HEK293 (cell line): Measurements from ENCODE around the gene PHTF1.

ENCODE experiments used
- SP7 ChIP-seq: fragments of 450-650 bp; formaldehyde crosslinking; IDR thresholded peaks from 2 replicates; pipeline ENCODE4 v1.5.1; 2016; ENCODE audit warnings: missing biosample characterization, missing genetic modification characterization
- YY2 ChIP-seq: fragments of 450-650 bp; formaldehyde crosslinking; IDR thresholded peaks from 2 replicates; pipeline ENCODE4 v1.5.1; 2016; ENCODE audit warnings: missing biosample characterization, missing genetic modification characterization
- ZNF24 ChIP-seq: fragments of 450-650 bp; formaldehyde crosslinking; IDR thresholded peaks from 2 replicates; pipeline ENCODE4 v1.5.1; 2016; ENCODE audit warnings: missing biosample characterization, missing genetic modification characterization
- TF ChIP-seq, protein P1 (sequence below): fragments of 450-650 bp; formaldehyde crosslinking; IDR thresholded peaks from 2 replicates; pipeline ENCODE4 v1.5.1; 2016; ENCODE audit warnings: missing biosample characterization, missing genetic modification characterization
- TF ChIP-seq, protein P2 (sequence below): fragments of 450-650 bp; formaldehyde crosslinking; IDR thresholded peaks from 2 replicates; pipeline ENCODE4 v1.5.1; 2016; ENCODE audit warnings: missing biosample characterization, missing genetic modification characterization

GRCh38 chr1:113786069-113786468, 26.8 kb upstream of the PHTF1 start:
- TF ChIP-seq, protein P1, sequence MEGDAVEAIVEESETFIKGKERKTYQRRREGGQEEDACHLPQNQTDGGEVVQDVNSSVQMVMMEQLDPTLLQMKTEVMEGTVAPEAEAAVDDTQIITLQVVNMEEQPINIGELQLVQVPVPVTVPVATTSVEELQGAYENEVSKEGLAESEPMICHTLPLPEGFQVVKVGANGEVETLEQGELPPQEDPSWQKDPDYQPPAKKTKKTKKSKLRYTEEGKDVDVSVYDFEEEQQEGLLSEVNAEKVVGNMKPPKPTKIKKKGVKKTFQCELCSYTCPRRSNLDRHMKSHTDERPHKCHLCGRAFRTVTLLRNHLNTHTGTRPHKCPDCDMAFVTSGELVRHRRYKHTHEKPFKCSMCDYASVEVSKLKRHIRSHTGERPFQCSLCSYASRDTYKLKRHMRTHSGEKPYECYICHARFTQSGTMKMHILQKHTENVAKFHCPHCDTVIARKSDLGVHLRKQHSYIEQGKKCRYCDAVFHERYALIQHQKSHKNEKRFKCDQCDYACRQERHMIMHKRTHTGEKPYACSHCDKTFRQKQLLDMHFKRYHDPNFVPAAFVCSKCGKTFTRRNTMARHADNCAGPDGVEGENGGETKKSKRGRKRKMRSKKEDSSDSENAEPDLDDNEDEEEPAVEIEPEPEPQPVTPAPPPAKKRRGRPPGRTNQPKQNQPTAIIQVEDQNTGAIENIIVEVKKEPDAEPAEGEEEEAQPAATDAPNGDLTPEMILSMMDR (tag by site-specific recombination) = no peak
- TF ChIP-seq ZNF24 (tag by site-specific recombination) (no peak), SP7 (tag by site-specific recombination) (no peak), YY2 (tag by site-specific recombination) (no peak)
- TF ChIP-seq, protein P2, sequence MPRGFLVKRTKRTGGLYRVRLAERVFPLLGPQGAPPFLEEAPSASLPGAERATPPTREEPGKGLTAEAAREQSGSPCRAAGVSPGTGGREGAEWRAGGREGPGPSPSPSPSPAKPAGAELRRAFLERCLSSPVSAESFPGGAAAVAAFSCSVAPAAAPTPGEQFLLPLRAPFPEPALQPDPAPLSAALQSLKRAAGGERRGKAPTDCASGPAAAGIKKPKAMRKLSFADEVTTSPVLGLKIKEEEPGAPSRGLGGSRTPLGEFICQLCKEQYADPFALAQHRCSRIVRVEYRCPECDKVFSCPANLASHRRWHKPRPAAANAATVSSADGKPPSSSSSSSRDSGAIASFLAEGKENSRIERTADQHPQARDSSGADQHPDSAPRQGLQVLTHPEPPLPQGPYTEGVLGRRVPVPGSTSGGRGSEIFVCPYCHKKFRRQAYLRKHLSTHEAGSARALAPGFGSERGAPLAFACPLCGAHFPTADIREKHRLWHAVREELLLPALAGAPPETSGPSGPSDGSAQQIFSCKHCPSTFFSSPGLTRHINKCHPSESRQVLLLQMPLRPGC (tag by site-specific recombination) = no peak
